22Rv1 (cell line): ENCODE results near the gene DKC1.

Experiments
- ZFX ChIP-seq: fragments of 450-650 bp; IDR thresholded peaks from 2 replicates; pipeline ENCODE4 v1.6.1; 2017; ENCODE audit warnings: antibody characterized with exemption, borderline replicate concordance
- TF ChIP-seq, protein P1 (sequence below): fragments of 450-650 bp; IDR thresholded peaks from 2 replicates; pipeline ENCODE4 v1.5.1; 2017; ENCODE audit warnings: mild to moderate bottlenecking

DNA sequence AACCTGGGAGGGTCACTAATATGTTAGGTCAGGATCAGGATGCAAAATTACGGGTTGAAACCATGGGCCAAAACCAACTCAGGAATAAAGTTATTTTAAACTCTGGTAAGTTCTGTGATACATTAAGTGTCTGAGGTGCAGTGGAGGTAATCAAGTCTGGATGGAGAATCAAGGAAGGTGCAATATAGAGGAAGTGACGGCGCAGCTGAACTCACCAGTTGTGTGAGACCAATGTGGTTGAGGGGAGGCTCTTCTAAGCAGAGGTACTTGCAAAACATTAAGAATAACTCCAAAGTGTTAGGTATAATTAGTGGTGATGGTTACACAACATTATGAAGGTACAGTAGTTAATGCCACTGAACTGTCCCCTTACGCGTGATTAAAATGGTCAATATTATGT lies 31.5 kb upstream of the DKC1 start:
- TF ChIP-seq, protein P1, sequence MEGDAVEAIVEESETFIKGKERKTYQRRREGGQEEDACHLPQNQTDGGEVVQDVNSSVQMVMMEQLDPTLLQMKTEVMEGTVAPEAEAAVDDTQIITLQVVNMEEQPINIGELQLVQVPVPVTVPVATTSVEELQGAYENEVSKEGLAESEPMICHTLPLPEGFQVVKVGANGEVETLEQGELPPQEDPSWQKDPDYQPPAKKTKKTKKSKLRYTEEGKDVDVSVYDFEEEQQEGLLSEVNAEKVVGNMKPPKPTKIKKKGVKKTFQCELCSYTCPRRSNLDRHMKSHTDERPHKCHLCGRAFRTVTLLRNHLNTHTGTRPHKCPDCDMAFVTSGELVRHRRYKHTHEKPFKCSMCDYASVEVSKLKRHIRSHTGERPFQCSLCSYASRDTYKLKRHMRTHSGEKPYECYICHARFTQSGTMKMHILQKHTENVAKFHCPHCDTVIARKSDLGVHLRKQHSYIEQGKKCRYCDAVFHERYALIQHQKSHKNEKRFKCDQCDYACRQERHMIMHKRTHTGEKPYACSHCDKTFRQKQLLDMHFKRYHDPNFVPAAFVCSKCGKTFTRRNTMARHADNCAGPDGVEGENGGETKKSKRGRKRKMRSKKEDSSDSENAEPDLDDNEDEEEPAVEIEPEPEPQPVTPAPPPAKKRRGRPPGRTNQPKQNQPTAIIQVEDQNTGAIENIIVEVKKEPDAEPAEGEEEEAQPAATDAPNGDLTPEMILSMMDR, result no peak
- TF ChIP-seq ZFX, result no peak
